Pancreas (tissue), 10 donors: Measurements from ENCODE around the gene PCDHGB2. TPM values are rescaled to one million over a fixed set of nuclear protein-coding genes. Genes with fewer than 3 reads are reported as not detected.
"Not testable (repeated sequence)": the region's sequence is repeated elsewhere in the genome, so short reads cannot be mapped to it uniquely, and the experiment has no call there.

Source experiments
- ATAC-seq, 4 donors: fragments of 200-7000 bp; cut with Tn5 transposase; one replicate each; pipeline versions ENCODE4 v1.8.0 to v1.9.1; 2020; ENCODE audit warnings: mild to moderate bottlenecking in 4 of 4, moderate library complexity in 4 of 4
- DNase-seq, 6 donors: peaks; one replicate each; pipeline ENCODE4 v3.0.0-alpha.2; 2020
- FAIRE-seq: peaks from 2 replicates; lab custom pipeline; 2012; peaks lifted over from hg19 to GRCh38; lab: Jason Lieb, UNC
- H3K27ac ChIP-seq, 4 donors: fragments of 200-600 bp; sonication (generic); 1 replicate in 3 of 4; 2 replicates in 1 of 4; pipeline versions ENCODE4 v1.5.0 to v1.8.0; 2020
- H3K27me3 ChIP-seq, 4 donors: fragments of 200-600 bp; one replicate each; pipeline ENCODE4 v1.8.0; 2021
- H3K36me3 ChIP-seq, 3 donors: fragments of 200-600 bp; sonication (generic) in 1 of 3; one replicate each; pipeline versions ENCODE4 v1.5.0 to v1.8.0; 2020 to 2021
- H3K4me1 ChIP-seq, 3 donors: fragments of 200-600 bp; one replicate each; pipeline ENCODE4 v1.8.0; 2021
- H3K4me3 ChIP-seq, 4 donors: fragments of 200-600 bp; sonication (generic) in 2 of 4; one replicate each; pipeline versions ENCODE4 v1.5.0 to v1.8.0; 2020 to 2021
- H3K9me3 ChIP-seq, 4 donors: fragments of 200-600 bp; one replicate each; pipeline ENCODE4 v1.8.0; 2021
- WGBS, 2 donors: extraction: QIAGEN DNeasy Blood & Tissue Kit; methylation state at CpG; one replicate each; pipeline ENCODE4 v1.1.7; 2013; 5-methylcytosine and 5-hydroxymethylcytosine counted together
- intact Hi-C, 3 donors: fragments of 100-400 bp; cut with DNase I; formaldehyde crosslinking; loops; one replicate each; pipeline versions ENCODE4 v1.11.1 to v1.14.2; 2022
- polyA plus RNA-seq, 2 donors: library from polyadenylated mRNA; stranded (reverse); fragments of 200-250 nt; gene quantifications; one replicate each; pipeline ENCODE4 v1.2.3, GENCODE V29; 2013
- total RNA-seq, 6 donors: library from RNA; stranded (reverse); fragmentation: NEBNext Ultra II Directional in 4 of 6; extraction: Animal tissue kit (Norgen Biotek cat#: 25700) in 4 of 6; gene quantifications; one replicate each; pipeline versions ENCODE4 v1.2.1 to v1.2.4, GENCODE V29; 2021 to 2023
- TF ChIP-seq, protein P1 (sequence below), 4 donors: fragments of 200-600 bp; sonication (generic) in 3 of 4; IDR thresholded peaks; one replicate each; pipeline versions ENCODE4 v1.5.0 to v1.8.0; 2021; ENCODE audit warnings: antibody characterized with exemption in 4 of 4
- donor health status: healthy with polysubstance abuse.
- donor health status: DM: no; HTN: no; CAD: no; lungs with moderate emphysema.
- donor health status: DM: no; HTN: no; CAD: no.
- donor health status: control.
- donor health status: control.
- donor health status: Bipolar disorder and iron deficiency.
- donor health status: DM: yes; HTN: yes; CAD: no.
- donor health status: DM: no; HTN: no; CAD: no.
- donor health status: DM: no; HTN: no; CAD: no.
- donor health status: DM: yes; HTN: yes; CAD: no.

Gene PCDHGB2
- total and polyA plus RNA-seq, 8 donors = 0.63 to 2.8 (median 2.0) TPM

DNA sequence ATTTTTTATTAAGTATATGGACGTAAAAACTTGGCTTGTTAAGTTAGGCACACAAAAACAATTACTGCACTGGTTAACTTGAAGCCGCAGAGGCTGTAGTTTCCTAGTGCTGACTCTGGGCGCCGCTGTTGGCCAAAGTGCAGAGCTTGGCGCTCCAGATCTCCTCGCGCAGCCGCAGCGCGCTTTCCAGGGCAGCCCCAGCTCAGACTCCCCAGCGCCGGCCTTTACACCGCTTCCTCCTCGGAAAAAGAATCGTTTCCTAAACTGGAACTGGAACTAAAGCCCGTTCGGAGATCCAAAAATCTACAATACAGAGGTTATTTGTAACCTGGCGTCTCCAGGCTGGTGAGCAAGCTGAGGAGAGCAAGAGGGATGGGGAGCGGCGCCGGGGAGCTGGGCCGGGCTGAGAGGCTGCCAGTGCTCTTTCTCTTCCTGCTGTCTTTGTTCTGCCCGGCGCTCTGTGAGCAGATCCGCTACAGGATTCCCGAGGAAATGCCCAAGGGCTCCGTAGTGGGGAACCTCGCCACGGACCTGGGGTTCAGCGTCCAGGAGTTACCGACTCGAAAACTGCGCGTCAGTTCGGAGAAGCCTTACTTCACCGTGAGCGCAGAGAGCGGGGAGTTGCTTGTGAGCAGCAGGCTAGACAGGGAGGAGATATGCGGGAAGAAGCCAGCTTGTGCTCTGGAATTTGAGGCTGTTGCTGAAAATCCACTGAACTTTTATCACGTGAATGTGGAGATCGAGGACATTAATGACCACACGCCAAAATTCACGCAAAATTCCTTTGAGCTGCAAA lies 38.2 kb downstream of the PCDHGB2 start, which contains the start of gene PCDHGB5:
Gene PCDHGB5 (plus strand): TSS at position 192 of the 796 bp plus-strand sequence. CDS start 181 bp downstream, at position 373.
- H3K36me3 ChIP-seq, intact Hi-C loops, H3K27ac ChIP-seq, H3K27me3 ChIP-seq, FAIRE-seq, H3K4me1 ChIP-seq: not testable (repeated sequence)
- 1 to 5% methylated on average over 24 to 25 of the region's 43 CpGs for WGBS, 2 donors
- DNase-seq (peak in 4 of 6 donors; percentile 33 to 69 (median 45)), ATAC-seq (peak; percentile 94 to 100 (median 98))
- peak within 1 kb of the TSS in 2 of 4 donors; percentile 8 to 37 for H3K4me3 ChIP-seq
- TF ChIP-seq, protein P1, sequence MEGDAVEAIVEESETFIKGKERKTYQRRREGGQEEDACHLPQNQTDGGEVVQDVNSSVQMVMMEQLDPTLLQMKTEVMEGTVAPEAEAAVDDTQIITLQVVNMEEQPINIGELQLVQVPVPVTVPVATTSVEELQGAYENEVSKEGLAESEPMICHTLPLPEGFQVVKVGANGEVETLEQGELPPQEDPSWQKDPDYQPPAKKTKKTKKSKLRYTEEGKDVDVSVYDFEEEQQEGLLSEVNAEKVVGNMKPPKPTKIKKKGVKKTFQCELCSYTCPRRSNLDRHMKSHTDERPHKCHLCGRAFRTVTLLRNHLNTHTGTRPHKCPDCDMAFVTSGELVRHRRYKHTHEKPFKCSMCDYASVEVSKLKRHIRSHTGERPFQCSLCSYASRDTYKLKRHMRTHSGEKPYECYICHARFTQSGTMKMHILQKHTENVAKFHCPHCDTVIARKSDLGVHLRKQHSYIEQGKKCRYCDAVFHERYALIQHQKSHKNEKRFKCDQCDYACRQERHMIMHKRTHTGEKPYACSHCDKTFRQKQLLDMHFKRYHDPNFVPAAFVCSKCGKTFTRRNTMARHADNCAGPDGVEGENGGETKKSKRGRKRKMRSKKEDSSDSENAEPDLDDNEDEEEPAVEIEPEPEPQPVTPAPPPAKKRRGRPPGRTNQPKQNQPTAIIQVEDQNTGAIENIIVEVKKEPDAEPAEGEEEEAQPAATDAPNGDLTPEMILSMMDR (IDR thresholded peaks at IDR 0.05) = peak in 3 of 4 donors; percentile 35 to 44 (median 41)
- peaks cover 0 to 17% (median 2%) of the 10 kb centered on the region in 4 donors for H3K9me3 ChIP-seq

DNA sequence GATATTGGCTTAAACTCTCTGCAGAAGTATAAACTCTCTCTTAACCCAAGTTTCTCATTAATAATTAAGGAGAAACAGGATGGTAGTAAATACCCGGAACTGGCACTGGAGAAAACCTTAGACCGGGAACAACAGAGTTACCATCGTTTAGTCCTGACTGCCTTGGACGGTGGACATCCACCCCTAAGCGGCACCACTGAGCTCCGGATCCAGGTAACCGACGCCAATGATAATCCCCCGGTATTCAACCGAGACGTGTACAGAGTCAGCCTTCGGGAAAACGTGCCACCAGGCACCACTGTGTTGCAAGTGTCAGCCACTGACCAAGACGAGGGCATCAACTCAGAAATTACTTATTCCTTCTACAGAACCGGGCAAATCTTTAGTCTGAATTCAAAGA lies 38.8 kb downstream of the PCDHGB2 start:
- no peaks in the 10 kb centered on the region for H3K27me3 ChIP-seq
- H3K27ac ChIP-seq = no peak overlapping the region
- peaks cover 0 to 10% (median 2%) of the 10 kb centered on the region in 4 donors for H3K9me3 ChIP-seq
- no peak for DNase-seq
- peak overlapping the region in 1 of 4 donors; percentile 13 for H3K4me3 ChIP-seq
- no peaks in the 10 kb centered on the region for H3K36me3 ChIP-seq
- 18 to 22% methylated on average over 15 of the region's 15 CpGs for WGBS, 2 donors
- FAIRE-seq = no peak
- ATAC-seq = no peak
- TF ChIP-seq, protein P1 (IDR thresholded peaks at IDR 0.05) = no peak
- peaks cover 0 to 2% (median 0%) of the 10 kb centered on the region in 3 donors for H3K4me1 ChIP-seq
- intact Hi-C loops = no loop called here

DNA sequence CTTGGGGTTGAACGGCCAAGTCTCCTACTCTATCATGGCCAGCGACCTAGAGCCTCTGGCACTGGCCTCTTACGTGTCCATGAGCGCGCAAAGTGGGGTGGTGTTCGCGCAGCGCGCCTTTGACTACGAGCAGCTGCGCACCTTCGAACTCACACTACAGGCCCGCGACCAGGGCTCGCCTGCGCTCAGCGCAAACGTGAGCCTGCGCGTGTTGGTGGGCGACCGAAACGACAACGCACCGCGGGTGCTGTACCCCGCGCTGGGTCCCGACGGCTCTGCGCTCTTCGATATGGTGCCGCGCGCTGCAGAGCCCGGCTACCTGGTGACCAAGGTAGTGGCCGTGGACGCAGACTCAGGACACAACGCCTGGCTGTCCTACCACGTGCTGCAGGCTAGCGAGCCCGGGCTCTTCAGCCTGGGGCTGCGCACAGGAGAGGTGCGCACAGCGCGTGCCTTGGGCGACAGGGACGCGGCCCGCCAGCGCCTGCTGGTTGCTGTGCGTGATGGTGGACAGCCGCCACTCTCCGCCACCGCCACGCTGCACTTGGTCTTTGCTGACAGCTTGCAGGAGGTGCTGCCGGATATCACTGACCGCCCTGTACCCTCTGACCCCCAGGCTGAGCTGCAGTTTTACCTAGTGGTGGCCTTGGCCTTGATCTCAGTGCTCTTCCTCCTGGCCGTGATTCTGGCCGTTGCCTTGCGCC lies 39.9 kb downstream of the PCDHGB2 start:
- Histone ChIP-seq H3K4me3 (no peak overlapping the region), H3K4me1 (peaks cover 0 to 2% (median 0%) of the 10 kb centered on the region in 3 donors), H3K27me3 (no peaks in the 10 kb centered on the region), H3K27ac (no peak overlapping the region), H3K9me3 (peaks cover 0 to 6% (median 2%) of the 10 kb centered on the region in 4 donors), H3K36me3 (no peaks in the 10 kb centered on the region)
- FAIRE-seq (no peak), DNase-seq (peak in 1 of 6 donors; percentile 32), ATAC-seq (no peak)
- 20 to 21% methylated on average over 53 to 61 of the region's 61 CpGs for WGBS, 2 donors
- TF ChIP-seq, protein P1 (IDR thresholded peaks at IDR 0.05) = no peak
- intact Hi-C loops = loop anchor here in 1 of 3 donors (10.0 kb wide), 1 partner anchor 155 kb away; no protein-coding TSS in a partner anchor

DNA sequence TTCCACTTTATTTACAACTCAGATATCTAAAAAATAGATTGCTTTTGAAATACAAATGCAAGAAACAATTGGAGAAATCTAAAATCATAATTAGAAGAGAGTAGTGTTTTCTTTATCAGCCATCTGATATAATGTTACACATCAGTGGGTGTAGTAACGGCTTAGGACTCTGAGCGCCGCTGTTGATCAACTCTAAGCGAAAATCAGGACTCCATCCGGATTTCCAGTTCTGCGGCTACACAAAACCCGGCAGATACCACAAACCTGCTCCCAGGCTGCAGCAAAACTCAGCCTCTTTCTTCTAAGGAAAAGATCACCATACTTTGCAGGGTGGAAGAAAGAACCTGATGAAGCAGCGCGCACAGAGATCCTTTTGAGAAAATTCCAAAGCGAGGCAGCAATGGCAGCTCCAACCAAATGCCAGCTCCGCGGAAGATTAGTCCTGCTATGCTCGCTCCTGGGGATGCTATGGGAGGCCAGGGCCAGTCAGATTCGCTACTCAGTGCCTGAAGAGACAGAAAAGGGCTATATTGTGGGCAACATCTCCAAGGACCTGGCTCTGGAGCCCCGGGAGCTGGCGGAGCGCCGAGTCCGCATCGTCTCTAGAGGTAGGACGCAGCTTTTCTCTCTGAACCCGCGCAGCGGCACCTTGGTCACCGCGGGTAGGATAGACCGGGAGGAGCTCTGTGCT lies 42.9 kb downstream of the PCDHGB2 start, which contains the start of gene PCDHGA9:
Gene PCDHGA9 (plus strand): TSS at position 226 of the 691 bp plus-strand sequence. CDS start 175 bp downstream, at position 401.
- intact Hi-C loops = loop anchor here in 1 of 3 donors (10.0 kb wide), 1 partner anchor 152 kb away; no protein-coding TSS in a partner anchor
- 18 to 25% methylated on average over 27 of the region's 27 CpGs for WGBS, 2 donors
- no peak for FAIRE-seq
- Histone ChIP-seq H3K4me3 (peak within 1 kb of the TSS in 1 of 4 donors; percentile 18), H3K4me1 (peaks cover 0 to 2% (median 0%) of the 10 kb centered on the region in 3 donors), H3K9me3 (peaks cover 0 to 6% (median 2%) of the 10 kb centered on the region in 4 donors), H3K36me3 (no peaks in the 10 kb centered on the region), H3K27me3 (no peaks in the 10 kb centered on the region), H3K27ac (no peak within 1 kb of the TSS)
- peak in 1 of 6 donors; percentile 36 for DNase-seq
- TF ChIP-seq, protein P1 (IDR thresholded peaks at IDR 0.05) = no peak
- peak in 2 of 4 donors; percentile 29 to 45 for ATAC-seq
